SK-N-SH (cell line): Measurements from ENCODE around the gene GRAP.

Experiments used
- CHD2 ChIP-seq: fragments of 150-350 bp; IDR thresholded peaks from 2 replicates; pipeline ENCODE4 v1.6.1; 2018; ENCODE audit warnings: low read length; ENCODE audit not compliant: partially characterized antibody
- CTCF ChIP-seq: fragments of 200-600 bp; sonication (generic); IDR thresholded peaks from 2 replicates; pipeline ENCODE4 v1.6.1; 2017; ENCODE audit warnings: antibody characterized with exemption, mild to moderate bottlenecking, moderate library complexity
- EZH2phosphoT487 ChIP-seq: fragments of 200-600 bp; sonication (generic); IDR thresholded peaks from 2 replicates; pipeline ENCODE4 v1.6.1; 2017; ENCODE audit warnings: low read depth, mixed run types, mild to moderate bottlenecking, antibody characterized with exemption, moderate library complexity, borderline replicate concordance
- GATA2 ChIP-seq: sonication (generic); formaldehyde crosslinking; IDR thresholded peaks from 2 replicates; pipeline ENCODE4 v1.5.0; 2020; ENCODE audit warnings: mild to moderate bottlenecking, missing genetic modification reagents
- JUND ChIP-seq: IDR thresholded peaks from 2 replicates; pipeline ENCODE4 v1.4.0; 2012
- NFIC ChIP-seq: IDR thresholded peaks from 2 replicates; pipeline ENCODE4 v1.4.0; 2012; ENCODE audit warnings: borderline replicate concordance
- NRF1 ChIP-seq: IDR thresholded peaks from 2 replicates; pipeline ENCODE4 v1.6.1; 2012; ENCODE audit warnings: low read depth, mild to moderate bottlenecking, low read length
- POLR2AphosphoS5 ChIP-seq: IDR thresholded peaks from 2 replicates; pipeline ENCODE4 v1.6.1; 2012; ENCODE audit warnings: low read depth, low read length
- RXRA ChIP-seq: IDR thresholded peaks from 2 replicates; pipeline ENCODE4 v1.4.0; 2012; ENCODE audit warnings: low read depth, mild to moderate bottlenecking, borderline replicate concordance
- SIN3A ChIP-seq: IDR thresholded peaks from 2 replicates; pipeline ENCODE4 v1.6.1; 2012; ENCODE audit warnings: low read depth, mild to moderate bottlenecking, low read length, moderate library complexity, borderline replicate concordance
- TAF1 ChIP-seq: IDR thresholded peaks from 2 replicates; pipeline ENCODE4 v1.6.1; 2012; ENCODE audit warnings: low read depth, mild to moderate bottlenecking, low read length, moderate library complexity, borderline replicate concordance
- YY1 ChIP-seq: IDR thresholded peaks from 2 replicates; pipeline ENCODE4 v1.4.0; 2012; ENCODE audit warnings: low read depth, mild to moderate bottlenecking
- TF ChIP-seq, protein P1 (sequence below): IDR thresholded peaks from 2 replicates; pipeline ENCODE4 v1.4.0; 2012; ENCODE audit warnings: low read depth, borderline replicate concordance
- TF ChIP-seq, protein P2 (sequence below): fragments of 150-350 bp; IDR thresholded peaks from 2 replicates; pipeline ENCODE4 v1.6.1; 2017; ENCODE audit warnings: antibody characterized with exemption, low read length, low read depth, borderline replicate concordance

DNA sequence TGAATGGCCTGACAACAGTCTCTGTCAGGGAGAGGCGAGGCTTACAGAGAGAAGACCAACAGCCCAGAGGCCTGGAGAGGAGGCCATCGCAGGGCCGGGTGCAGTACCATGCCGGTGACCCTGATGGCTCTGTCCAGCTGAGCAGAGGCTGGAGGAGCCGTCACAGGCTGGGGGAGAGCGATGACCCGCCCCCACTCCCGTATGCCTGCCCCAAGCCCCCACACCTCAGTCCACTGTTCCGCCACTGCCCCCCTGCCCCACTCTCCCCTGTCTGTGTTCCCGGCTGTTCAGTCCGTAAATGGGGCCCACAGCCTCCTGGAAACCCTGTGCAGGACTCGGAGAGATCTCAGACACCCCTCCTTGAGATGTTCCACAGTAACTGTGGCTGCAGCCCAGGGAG, 29.4 kb downstream of the GRAP start:
- TF ChIP-seq CTCF (no peak), TAF1 (no peak), NRF1 (no peak), RXRA (no peak), NFIC (no peak), SIN3A (no peak), CHD2 (no peak), JUND (no peak), GATA2 (no peak), POLR2AphosphoS5 (no peak), EZH2phosphoT487 (no peak), YY1 (no peak)
- TF ChIP-seq, protein P1, sequence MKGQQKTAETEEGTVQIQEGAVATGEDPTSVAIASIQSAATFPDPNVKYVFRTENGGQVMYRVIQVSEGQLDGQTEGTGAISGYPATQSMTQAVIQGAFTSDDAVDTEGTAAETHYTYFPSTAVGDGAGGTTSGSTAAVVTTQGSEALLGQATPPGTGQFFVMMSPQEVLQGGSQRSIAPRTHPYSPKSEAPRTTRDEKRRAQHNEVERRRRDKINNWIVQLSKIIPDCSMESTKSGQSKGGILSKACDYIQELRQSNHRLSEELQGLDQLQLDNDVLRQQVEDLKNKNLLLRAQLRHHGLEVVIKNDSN = no peak
- TF ChIP-seq, protein P2, sequence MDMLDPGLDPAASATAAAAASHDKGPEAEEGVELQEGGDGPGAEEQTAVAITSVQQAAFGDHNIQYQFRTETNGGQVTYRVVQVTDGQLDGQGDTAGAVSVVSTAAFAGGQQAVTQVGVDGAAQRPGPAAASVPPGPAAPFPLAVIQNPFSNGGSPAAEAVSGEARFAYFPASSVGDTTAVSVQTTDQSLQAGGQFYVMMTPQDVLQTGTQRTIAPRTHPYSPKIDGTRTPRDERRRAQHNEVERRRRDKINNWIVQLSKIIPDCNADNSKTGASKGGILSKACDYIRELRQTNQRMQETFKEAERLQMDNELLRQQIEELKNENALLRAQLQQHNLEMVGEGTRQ = no peak
